Measurements from ENCODE around the gene KCNIP2.

The KCNIP2 gene

DNA sequence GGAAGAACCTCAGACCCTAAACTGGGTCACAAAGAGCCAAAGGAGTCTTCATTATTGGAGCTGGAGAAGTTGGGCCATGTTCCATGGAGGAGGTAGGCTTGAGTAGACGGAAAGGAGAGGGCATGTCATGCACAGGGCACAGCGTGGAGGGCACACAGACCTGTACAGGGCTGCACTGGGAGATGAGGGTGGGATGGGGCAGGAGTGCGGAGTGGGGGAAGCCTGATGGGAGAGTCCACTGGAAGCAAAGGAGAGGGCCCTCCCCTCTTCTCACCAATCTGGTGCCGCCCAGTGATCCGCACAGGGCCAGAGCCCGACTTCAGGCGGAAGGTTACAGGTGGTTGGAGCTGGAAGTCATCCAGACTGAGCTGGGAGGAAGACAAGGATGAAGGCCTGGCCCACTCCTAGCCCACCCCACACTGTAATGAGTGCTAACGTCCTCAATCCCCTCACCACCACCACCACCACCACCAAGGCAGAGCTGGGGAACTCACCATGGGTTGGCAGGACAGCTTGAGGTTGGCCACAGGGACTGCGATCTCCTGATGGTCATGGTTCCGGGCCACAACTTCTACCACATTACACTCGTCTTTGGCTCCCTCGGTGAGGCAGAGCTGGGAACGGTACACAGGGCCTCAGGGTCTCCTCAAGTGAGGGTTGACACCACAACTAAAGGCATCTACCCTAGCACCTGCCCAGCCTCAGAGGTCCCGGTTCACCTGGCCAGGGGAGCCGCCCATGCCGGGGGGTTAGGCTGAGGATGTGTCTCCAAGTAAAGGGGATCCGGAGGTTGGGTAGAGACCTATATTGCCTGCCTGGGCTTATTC is 61.4 kb downstream of the KCNIP2 start:
- no peak for DNase-seq

DNA sequence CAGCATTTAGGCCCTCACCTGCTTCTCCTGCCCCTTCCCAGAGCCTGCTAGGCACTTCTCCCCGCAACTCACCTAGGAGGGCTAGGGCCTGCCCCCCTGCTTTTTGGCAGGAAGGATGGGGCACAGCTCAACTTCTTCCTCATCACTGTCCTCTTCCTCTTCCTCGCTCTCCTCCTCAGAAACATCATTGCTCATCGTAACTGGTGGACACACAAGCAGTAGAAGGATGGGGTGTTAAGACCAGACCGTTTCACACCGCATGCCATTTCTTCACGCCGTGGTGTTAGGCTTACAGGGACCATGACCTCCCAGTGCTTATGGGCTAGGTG is 62.0 kb downstream of the KCNIP2 start:
- no peak for DNase-seq

DNA sequence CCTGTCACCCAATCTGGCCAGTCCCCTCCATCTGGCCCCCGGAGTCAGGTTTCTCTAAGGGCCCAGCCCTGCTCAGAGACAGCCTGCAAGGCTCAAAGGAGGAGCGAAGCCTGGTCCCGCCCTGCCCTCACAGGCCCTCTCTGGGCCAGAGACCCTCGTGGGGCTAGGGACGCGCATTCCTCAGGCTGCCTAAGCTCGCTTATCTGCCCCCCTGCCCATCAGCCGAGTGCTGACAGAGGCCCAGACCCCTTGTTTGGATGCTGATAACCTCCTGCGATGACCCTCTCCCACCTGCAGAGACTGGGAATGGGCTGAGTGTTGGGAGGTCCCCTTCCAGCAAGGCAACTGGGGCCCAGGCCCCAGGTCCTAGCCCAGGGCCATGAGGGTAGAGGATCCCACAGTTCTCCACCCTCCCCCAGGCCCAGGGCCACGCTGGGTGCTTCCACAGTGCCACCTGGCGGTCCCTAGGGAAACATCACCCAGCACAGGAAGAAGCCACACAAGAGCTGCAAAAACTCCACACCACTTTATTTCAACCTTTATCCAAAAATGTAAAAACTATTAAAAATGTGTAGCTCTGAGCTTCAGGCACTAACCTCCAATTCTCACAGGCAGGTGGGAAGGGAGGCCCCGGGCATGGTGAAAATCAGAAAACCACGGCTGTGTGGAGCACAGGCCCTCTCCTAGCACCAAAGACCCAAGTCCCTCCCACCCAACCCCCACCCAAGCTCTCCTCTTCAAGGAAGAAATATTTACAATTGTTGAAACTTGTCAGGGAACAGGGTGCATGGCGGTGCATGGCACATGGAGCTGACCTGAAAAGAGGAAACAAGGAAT is 62.6 kb downstream of the KCNIP2 start:
- DNase-seq: peak; percentile 73

DNA sequence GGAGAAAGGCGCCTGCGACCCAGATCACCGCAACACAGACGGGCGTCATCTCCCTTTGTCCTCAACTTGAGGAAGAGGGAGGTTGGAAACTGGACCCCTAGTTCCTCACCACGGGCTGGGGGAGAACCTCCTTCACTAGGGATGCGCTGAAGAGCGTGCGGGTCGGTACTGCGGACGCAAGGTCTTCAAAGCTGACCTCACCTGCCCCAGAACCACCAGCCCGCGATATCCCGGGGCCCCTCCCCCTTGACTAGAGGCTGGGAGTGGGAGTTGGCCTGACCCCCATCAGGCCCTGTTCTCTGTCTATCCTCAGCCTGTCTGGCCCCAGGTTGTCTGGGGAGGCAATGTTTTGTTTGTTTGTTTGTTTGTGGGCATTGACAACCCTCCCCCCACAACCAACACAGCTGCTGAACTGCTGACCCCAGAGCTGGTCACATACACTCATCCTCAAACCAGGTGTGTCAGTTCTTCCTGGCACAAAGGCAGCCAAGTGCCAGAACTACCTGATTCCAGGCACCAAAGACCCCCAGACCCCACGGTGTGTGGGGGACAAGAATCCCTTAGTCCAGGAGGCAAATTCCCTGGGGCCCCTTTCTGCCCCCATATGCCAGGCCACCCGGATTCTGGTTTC is 63.3 kb downstream of the KCNIP2 start:
- DNase-seq: no peak

DNA sequence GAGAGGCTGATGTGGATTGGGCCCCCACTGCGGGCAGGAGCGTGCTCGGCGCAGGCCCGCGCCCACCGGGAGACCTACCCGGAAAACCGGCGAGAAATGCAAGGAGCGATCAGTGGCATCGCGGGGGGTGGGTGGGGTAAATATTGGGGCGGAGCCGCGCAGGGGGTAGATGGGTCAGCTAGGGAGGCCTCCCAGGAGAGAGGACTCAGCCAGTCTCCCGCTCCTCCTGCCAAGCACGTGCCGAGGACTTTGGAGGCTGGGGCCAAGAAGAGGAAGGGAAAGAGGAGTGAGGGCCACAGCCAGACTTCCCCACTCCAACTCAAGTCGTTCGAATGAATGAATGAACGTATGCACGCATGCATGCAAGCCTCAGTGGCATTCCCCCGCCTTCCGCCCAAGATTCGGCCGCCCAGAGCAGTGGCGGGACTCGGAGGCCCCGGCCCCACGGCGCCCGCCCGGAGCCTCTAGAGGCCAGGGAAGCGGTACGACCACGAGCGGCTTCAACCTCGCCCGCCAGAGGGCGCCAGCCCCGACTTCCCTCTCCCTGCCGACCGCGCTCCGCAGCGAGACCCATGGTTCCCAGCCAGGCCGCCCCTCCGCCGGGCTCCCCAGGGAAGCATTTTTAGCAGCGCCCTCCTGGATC is 63.9 kb downstream of the KCNIP2 start:
- DNase-seq: peak; percentile 86

DNA sequence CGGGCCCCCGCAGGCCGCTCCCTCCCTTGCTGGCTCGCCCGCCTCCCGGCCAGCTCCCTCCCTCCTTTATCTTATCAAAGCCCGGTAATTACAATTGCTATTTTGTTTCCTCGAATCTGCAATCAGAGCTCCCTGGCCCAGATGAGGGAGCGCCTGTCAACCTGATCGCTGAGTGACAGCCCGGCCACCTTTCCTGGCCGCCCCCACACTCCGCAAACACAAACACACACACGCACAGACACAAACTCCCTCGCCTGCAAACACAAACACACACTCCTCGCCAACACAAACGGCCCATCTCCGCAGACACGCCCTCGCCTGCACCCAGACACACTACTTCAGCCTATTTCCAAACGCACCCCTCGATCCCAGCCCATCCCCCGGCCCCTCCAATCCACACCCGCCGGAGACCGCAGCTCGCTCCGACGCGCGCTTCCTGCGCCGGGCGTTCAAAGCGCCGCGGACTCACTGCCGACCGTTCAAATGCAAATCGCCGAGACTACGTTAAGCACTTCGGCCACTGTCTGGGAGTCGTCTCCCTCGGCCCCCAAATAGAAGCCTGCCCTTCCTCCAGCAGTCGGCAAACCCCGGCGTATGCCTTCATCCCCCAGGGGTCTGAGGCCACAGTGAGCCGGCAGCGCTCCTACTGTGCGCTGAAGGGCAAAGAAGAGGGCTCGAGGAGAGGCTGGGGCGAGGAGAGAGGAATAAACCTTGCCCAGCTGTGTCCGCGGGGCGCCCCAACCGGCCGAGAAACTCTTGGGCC is 64.6 kb downstream of the KCNIP2 start:
- no peak for DNase-seq

DNA sequence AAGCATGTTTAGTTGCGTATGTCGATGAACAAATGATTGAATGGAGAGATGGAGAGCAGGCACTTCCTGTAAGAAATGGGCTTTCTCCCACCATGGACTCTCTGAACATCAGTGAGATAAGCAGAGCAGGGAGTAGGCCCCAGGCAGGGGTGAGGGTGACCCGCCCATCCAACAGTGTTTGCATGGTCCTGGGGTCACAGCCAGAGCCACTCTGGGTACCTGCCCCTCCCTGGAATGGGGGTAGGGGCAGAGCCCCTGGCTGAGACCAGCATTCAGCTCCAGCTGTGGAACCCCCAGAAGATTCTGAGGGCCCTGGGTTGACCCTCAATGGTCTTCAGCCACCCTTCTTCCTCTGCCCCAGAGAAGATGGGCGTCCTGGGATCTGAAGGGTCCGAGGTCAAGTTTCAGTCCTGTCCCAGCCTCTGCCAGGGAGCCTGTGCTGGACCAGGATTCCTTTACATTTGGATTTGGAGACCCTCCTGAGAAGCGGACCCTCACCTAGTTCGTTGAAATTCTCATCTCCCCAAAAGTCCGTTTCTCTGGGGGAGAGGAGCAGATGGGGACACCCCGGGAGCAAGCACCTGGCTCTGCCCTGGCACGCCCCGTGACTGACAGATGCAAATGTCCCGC is 65.3 kb downstream of the KCNIP2 start:
- DNase-seq: no peak

DNA sequence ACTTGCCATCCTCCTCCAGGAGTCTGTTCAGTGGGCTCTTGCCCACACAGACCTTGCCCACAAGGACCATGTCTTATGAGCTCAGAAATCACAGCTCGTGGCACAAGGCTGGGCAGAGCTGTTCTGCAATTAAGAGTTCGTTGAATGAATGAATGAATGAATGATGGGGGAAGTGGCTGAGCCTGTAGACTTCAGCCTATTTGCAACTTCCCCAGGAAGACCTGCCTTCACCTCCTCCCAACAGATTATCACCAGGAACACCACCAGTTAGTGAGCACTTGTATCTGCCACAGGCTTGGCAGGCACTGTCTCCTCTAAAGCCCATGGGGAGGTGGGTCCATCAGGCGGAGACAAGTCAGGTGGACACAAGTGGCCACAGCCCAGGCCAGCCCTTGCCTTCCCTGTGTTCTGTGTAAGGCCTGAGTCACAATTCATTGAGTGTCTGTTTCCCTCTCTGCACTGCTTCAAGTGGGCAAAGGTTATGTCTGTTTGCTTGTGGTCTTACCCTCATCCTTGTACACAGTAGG is 65.9 kb downstream of the KCNIP2 start:
- DNase-seq: no peak

DNA sequence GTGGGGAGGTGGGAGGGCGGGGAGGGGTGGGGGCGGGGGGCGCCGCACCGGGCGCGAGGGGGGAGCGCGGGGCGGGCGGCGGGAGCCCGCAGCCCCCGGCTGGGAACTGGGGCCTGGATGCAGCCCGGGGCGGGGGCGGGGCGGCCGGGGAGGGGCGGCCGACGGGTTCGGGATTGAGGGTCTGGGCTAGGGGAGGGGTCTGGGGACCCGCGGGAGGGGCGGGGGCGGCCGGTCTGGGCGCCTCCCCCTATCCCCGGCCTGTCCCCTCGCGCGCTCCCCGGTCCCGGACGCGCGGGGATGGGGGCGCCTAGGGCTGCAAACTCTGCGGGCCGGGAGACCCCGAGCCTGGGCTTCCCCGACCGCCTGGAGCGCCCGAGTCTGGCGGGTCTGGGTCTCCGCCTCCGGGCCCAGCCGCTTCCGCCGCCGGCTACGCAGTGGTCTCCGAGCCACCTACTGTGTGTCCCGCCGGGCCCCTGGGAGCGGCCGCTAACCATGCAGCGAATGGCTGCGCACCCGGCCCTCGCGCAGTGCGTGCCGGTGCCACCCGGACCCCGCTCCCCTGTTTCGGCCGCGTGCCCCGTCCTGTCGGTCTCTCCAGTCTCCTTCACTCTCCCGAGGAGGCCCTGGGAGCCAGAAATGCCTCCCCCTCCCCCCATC is 67.3 kb downstream of the KCNIP2 start:
- no peak for DNase-seq
